Activated T-cell treated with anti-CD3 and anti-CD28 coated beads for 24 hours (primary cell): Measurements from ENCODE around the gene MEOX1.

Experiments used
- DNase-seq: peaks from one replicate; pipeline ENCODE4 v3.0.0-alpha.2; 2020; ENCODE audit warnings: low read depth

MEOX1 gene

GRCh38 chr17:43655693-43656255, 5.9 kb downstream of the MEOX1 start:
- DNase-seq = no peak

GRCh38 chr17:43652124-43652480, 9.6 kb downstream of the MEOX1 start:
- DNase-seq = no peak

- DNase-seq = no peak
Observed at GRCh38 chr17:43650471-43650870, 11.3 kb downstream of the MEOX1 start.

- no peak for DNase-seq
Observed at GRCh38 chr17:43648916-43649315, 12.8 kb downstream of the MEOX1 start.

- no peak for DNase-seq
Observed at GRCh38 chr17:43645765-43646481, 15.8 kb downstream of the MEOX1 start.

GRCh38 chr17:43645450-43645764, 16.3 kb downstream of the MEOX1 start:
- DNase-seq = no peak

- no peak for DNase-seq
Observed at GRCh38 chr17:43644081-43644480, 17.6 kb downstream of the MEOX1 start.

- no peak for DNase-seq
Observed at GRCh38 chr17:43641416-43641815, 20.3 kb downstream of the MEOX1 start.

GRCh38 chr17:43640491-43641252, 21.1 kb downstream of the MEOX1 start:
- DNase-seq = no peak

GRCh38 chr17:43637563-43638323, 24.0 kb downstream of the MEOX1 start:
- no peak for DNase-seq

- no peak for DNase-seq
Observed at GRCh38 chr17:43636426-43636825, 25.3 kb downstream of the MEOX1 start.

- no peak for DNase-seq
Observed at GRCh38 chr17:43634591-43635125, 27.1 kb downstream of the MEOX1 start.

GRCh38 chr17:43632221-43632620, 29.5 kb downstream of the MEOX1 start:
- DNase-seq = no peak

- DNase-seq = no peak
Observed at GRCh38 chr17:43631429-43631828, 30.3 kb downstream of the MEOX1 start.

GRCh38 chr17:43628089-43628650, 33.6 kb downstream of the MEOX1 start:
- DNase-seq = no peak

- no peak for DNase-seq
Observed at GRCh38 chr17:43627653-43628052, 34.1 kb downstream of the MEOX1 start.

- DNase-seq = no peak
Observed at GRCh38 chr17:43626023-43626422, 35.7 kb downstream of the MEOX1 start.

- no peak for DNase-seq
Observed at GRCh38 chr17:43625606-43626005, 36.1 kb downstream of the MEOX1 start.

GRCh38 chr17:43620581-43620980, 41.1 kb downstream of the MEOX1 start:
- no peak for DNase-seq

- DNase-seq = no peak
Observed at GRCh38 chr17:43620147-43620546, 41.6 kb downstream of the MEOX1 start.

GRCh38 chr17:43619705-43620104, 42.0 kb downstream of the MEOX1 start:
- DNase-seq = no peak

GRCh38 chr17:43618276-43618675, 43.4 kb downstream of the MEOX1 start:
- no peak for DNase-seq
